Measurements from ENCODE around the gene ARHGEF12. TPM values are rescaled to one million over a fixed set of nuclear protein-coding genes. Genes with fewer than 3 reads are reported as not detected.

The ARHGEF12 gene
- total and polyA plus RNA-seq, 2 experiments from 2014 or later: 9.0 to 38.9 TPM

GRCh38 chr11:120342678-120343077 lies 6.5 kb downstream of the ARHGEF12 start (continued):
- TF ChIP-seq ZNF462 (CRISPR knock-in tag; IDR thresholded peaks at IDR 0.05): no peak

GRCh38 chr11:120343429-120343828 lies 7.2 kb downstream of the ARHGEF12 start:
- Histone ChIP-seq H3K79me2 (replicated peaks; ENCODE audit: insufficient read depth) (peaks cover 98% of the 10 kb centered on the region), H4K20me1 (replicated peaks; ENCODE audit: insufficient read depth) (0 out of 2 replicates have a peak, but pooled peaks cover 11% of the 10 kb centered on the region)
- DNase-seq (ENCODE audit: low spot score): peak; percentile 12
- TF ChIP-seq STAT1 (IDR thresholded peaks at IDR 0.05; ENCODE audit: unreplicated experiment) (no peak), REST (IDR thresholded peaks at IDR 0.05; ENCODE audit: unreplicated experiment) (no peak), ETS1 (IDR thresholded peaks at IDR 0.05) (no peak), ZNF462 (CRISPR knock-in tag; IDR thresholded peaks at IDR 0.05) (no peak)

More at GRCh38 chr11:120343429-120343828, 7.2 kb downstream of the ARHGEF12 start:
- no peaks in the 10 kb centered on the region for H3K36me3 ChIP-seq (ENCODE audit: insufficient read depth)
- no peak overlapping the region for H3K27ac ChIP-seq (ENCODE audit: low read depth)
- no peaks in the 10 kb centered on the region for H3K36me3 Mint-ChIP-seq (ENCODE audit: low read depth)
- H3K4me1 ChIP-seq (ENCODE audit: insufficient read depth): peaks cover 29% of the 10 kb centered on the region
- H3K9me2 ChIP-seq (ENCODE audit: insufficient read depth): no peaks in the 10 kb centered on the region
- H3K4me1 Mint-ChIP-seq: peaks cover 34% of the 10 kb centered on the region
- no peak overlapping the region for H2AFZ ChIP-seq
- no peak overlapping the region for H3K4me3 Mint-ChIP-seq
- no peaks in the 10 kb centered on the region for H3K27me3 ChIP-seq (ENCODE audit: insufficient read depth)
- no peak overlapping the region for H3K27ac Mint-ChIP-seq
- H3K9me3 Mint-ChIP-seq: no peaks in the 10 kb centered on the region
- H3K4me3 ChIP-seq: no peak overlapping the region
- H3K4me2 ChIP-seq: 0 out of 2 replicates have a peak overlapping the region, but pooled peaks have one; percentile 24
- no peak; the same call in 2 of the 3 replicates for ATAC-seq
- H3F3A ChIP-seq (replicated peaks; ENCODE audit: low read depth): no peaks in the 10 kb centered on the region
- no peaks in the 10 kb centered on the region for H3K27me3 Mint-ChIP-seq (ENCODE audit: insufficient read depth, low read depth, poor library complexity)
